Sigmoid colon (tissue), 7 donors: Measurements from ENCODE around the gene RAD23B. TPM values are rescaled to one million over a fixed set of nuclear protein-coding genes. Genes with fewer than 3 reads are reported as not detected.

ENCODE experiments used
- DNase-seq: peaks from one replicate; pipeline ENCODE4 v3.0.0-alpha.2; 2019
- H3K27ac ChIP-seq, 4 donors: fragments of 200-600 bp; sonication (generic); one replicate each; pipeline ENCODE4 v1.5.1; 2016 to 2019; ENCODE audit warnings: mild to moderate bottlenecking in 1 of 4
- H3K27me3 ChIP-seq, 3 donors: fragments of 200-600 bp; sonication (generic); one replicate each; pipeline ENCODE4 v1.5.1; 2019; ENCODE audit warnings: mild to moderate bottlenecking in 1 of 3
- H3K36me3 ChIP-seq, 4 donors: fragments of 200-600 bp; sonication (generic); one replicate each; pipeline ENCODE4 v1.5.1; 2016 to 2019
- H3K4me1 ChIP-seq, 4 donors: fragments of 200-600 bp; sonication (generic); one replicate each; pipeline ENCODE4 v1.5.1; 2017 to 2019
- H3K4me3 ChIP-seq, 4 donors: fragments of 200-600 bp; sonication (generic); one replicate each; pipeline ENCODE4 v1.5.1; 2017 to 2019; ENCODE audit warnings: mild to moderate bottlenecking in 2 of 4, moderate library complexity in 1 of 4
- H3K9me3 ChIP-seq, 4 donors: fragments of 200-600 bp in 3 of 4; sonication (generic) in 3 of 4; one replicate each; pipeline versions ENCODE4 v1.5.1 to v1.6.1; 2013 to 2019
- CTCF ChIP-seq, 4 experiments: fragments of 450-650 bp in 3 of 4; fragments of 200-600 bp in 1 of 4; IDR thresholded peaks; one replicate each; pipeline ENCODE4 v1.5.1; 2016 to 2019; ENCODE audit warnings: antibody characterized with exemption in 4 of 4, mild to moderate bottlenecking in 3 of 4, moderate library complexity in 2 of 4
- EP300 ChIP-seq, 4 donors: sonication (generic); formaldehyde crosslinking; IDR thresholded peaks; one replicate each; pipeline ENCODE4 v1.6.1; 2017; ENCODE audit warnings: antibody characterized with exemption in 4 of 4
- POLR2A ChIP-seq, 2 donors: fragments of 450-650 bp; IDR thresholded peaks; one replicate each; pipeline ENCODE4 v1.6.1; 2016; ENCODE audit warnings: antibody characterized with exemption in 2 of 2, mild to moderate bottlenecking in 2 of 2, moderate library complexity in 2 of 2
- POLR2AphosphoS5 ChIP-seq, 4 donors: sonication (generic); formaldehyde crosslinking; IDR thresholded peaks; one replicate each; pipeline ENCODE4 v1.6.1; 2017; ENCODE audit warnings: antibody characterized with exemption in 4 of 4
- WGBS, 2 donors: extraction: QIAGEN DNeasy Blood & Tissue Kit; methylation state at CpG; one replicate each; pipeline ENCODE4 v1.1.7; 2013; 5-methylcytosine and 5-hydroxymethylcytosine counted together
- intact Hi-C: fragments of 100-400 bp; cut with DNase I; formaldehyde crosslinking; loops from one replicate; pipeline ENCODE4 v1.15.1; 2023
- polyA plus RNA-seq, 3 donors: library from polyadenylated mRNA; stranded (reverse); fragments of 200-250 nt; gene quantifications; one replicate each; pipeline ENCODE4 v1.2.3, GENCODE V29; 2013
- total RNA-seq, 4 donors: library from RNA; depleted of rRNA; stranded (reverse); fragments of >200 nt; gene quantifications; one replicate each; pipeline ENCODE4 v1.1.0, GENCODE V29; 2016
- donor health status: healthy with polysubstance abuse.
- donor health status: Bipolar disorder and iron deficiency.
- donor health status: healthy.

The RAD23B gene
- total and polyA plus RNA-seq, 7 donors, result 58.3 to 74.3 (median 62.4) TPM

- no peaks in the 10 kb centered on the region for H3K27me3 ChIP-seq
- WGBS, 2 donors, result 80 to 81% methylated on average over 7 of the region's 7 CpGs
- intact Hi-C loops, result no loop called here
- no peaks in the 10 kb centered on the region for H3K9me3 ChIP-seq
- TF ChIP-seq POLR2A (IDR thresholded peaks at IDR 0.05) (no peak), POLR2AphosphoS5 (IDR thresholded peaks at IDR 0.05) (no peak), CTCF (IDR thresholded peaks at IDR 0.05) (no peak), EP300 (IDR thresholded peaks at IDR 0.05) (no peak)
- no peak overlapping the region for H3K4me3 ChIP-seq
- no peak overlapping the region for H3K27ac ChIP-seq
- no peaks in the 10 kb centered on the region for H3K36me3 ChIP-seq
- no peaks in the 10 kb centered on the region for H3K4me1 ChIP-seq
- DNase-seq, result no peak
Observed at GRCh38 chr9:107360098-107360497, 77.0 kb downstream of the RAD23B start.

- Histone ChIP-seq H3K4me3 (no peak overlapping the region), H3K36me3 (no peaks in the 10 kb centered on the region), H3K4me1 (no peaks in the 10 kb centered on the region), H3K27ac (no peak overlapping the region), H3K27me3 (no peaks in the 10 kb centered on the region), H3K9me3 (no peaks in the 10 kb centered on the region)
- no peak for DNase-seq
- TF ChIP-seq POLR2AphosphoS5 (IDR thresholded peaks at IDR 0.05), result no peak
- no peak for TF ChIP-seq POLR2A (IDR thresholded peaks at IDR 0.05)
- no peak for TF ChIP-seq EP300 (IDR thresholded peaks at IDR 0.05)
- TF ChIP-seq CTCF (IDR thresholded peaks at IDR 0.05), result no peak
- 80 to 85% methylated on average over 4 of the region's 4 CpGs for WGBS, 2 donors
- intact Hi-C loops, result no loop called here
Observed at GRCh38 chr9:107361816-107362215, 78.7 kb downstream of the RAD23B start.

DNA sequence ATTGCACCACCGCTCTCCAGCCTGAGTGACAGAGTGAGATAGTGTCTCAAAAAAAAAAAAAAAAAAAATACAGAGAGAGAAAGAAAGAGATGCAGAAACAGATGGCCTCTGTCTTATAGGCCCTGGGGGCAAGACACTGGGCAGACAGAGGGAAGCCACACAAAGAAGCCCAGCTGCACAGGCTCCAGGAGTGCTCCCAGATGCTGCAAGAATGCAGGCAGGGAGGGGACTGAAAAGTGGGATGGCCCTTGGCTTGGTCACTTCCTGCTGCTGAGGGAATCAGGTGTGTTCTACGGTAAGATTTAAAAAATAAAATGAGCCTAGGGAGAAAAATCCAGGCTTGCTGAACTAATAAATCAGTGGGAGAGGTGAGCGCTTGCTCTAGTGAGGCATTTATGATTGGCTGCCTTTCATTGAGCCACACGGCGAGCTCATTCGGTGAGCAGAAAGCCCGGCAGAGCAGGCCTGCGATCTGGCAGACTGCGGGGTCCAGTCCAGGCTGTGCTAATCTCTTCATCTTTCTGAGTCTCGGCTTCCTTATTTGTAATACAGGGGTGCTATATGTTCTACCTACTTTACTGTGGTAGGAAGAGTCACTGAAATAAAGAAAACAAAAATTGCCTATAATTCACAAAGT is 80.6 kb downstream of the RAD23B start:
- peak; percentile 74 for DNase-seq
- H3K9me3 ChIP-seq, result no peaks in the 10 kb centered on the region
- H3K4me3 ChIP-seq, result no peak overlapping the region
- no peak overlapping the region for H3K27ac ChIP-seq
- WGBS, 2 donors, result 74 to 86% methylated on average over 10 of the region's 10 CpGs
- TF ChIP-seq CTCF (IDR thresholded peaks at IDR 0.05) (no peak), POLR2A (IDR thresholded peaks at IDR 0.05) (no peak), POLR2AphosphoS5 (IDR thresholded peaks at IDR 0.05) (peak in 1 of 4 donors; percentile 41), EP300 (IDR thresholded peaks at IDR 0.05) (no peak)
- intact Hi-C loops, result no loop called here
- H3K4me1 ChIP-seq, result no peaks in the 10 kb centered on the region
- H3K27me3 ChIP-seq, result no peaks in the 10 kb centered on the region
- H3K36me3 ChIP-seq, result no peaks in the 10 kb centered on the region

DNA sequence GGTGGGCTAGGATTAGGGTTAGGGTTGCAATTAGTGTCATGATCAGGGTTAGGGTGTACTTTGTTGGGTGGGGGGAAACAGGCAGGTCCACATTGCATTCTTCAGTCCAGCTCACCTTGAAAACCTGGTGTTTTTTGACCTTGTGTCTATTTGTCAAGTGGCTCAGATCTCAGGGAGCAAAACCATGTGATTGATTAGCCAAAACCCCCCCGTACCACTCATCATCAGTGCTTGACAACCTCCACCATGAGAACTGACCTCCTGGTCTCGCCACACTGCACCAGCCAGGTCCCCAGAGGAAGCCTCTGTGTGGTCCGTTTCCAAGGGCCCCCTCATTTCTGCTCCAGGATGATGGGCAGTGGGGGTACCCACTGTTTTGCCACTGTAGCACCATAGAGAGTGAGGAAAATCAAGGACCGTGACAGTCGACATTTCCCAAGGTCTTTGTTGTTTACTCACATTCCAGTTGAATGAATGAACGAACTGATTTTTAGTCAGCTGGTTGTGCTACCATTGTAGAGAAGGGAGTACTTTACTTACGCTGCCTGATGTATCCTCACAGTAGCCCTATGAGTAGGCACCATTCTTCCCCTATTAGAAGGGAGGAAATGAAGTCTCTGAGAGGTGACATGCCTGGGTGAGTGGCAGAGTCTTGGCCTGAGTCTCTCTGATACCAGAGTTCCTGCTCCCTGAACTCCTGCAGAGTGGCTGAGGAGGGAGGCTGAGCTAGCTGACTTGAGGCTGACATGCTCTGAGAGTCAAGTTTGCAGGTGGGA is 84.8 kb downstream of the RAD23B start:
- WGBS, 2 donors, result 77 to 81% methylated on average over 7 of the region's 7 CpGs
- H3K27me3 ChIP-seq, result no peaks in the 10 kb centered on the region
- no peaks in the 10 kb centered on the region for H3K9me3 ChIP-seq
- no peak for DNase-seq
- no peaks in the 10 kb centered on the region for H3K4me1 ChIP-seq
- TF ChIP-seq CTCF (IDR thresholded peaks at IDR 0.05), result no peak
- TF ChIP-seq POLR2AphosphoS5 (IDR thresholded peaks at IDR 0.05), result no peak
- no peak for TF ChIP-seq EP300 (IDR thresholded peaks at IDR 0.05)
- TF ChIP-seq POLR2A (IDR thresholded peaks at IDR 0.05), result no peak
- no peak overlapping the region for H3K27ac ChIP-seq
- H3K36me3 ChIP-seq, result no peaks in the 10 kb centered on the region
- intact Hi-C loops, result no loop called here
- no peak overlapping the region for H3K4me3 ChIP-seq
